Measurements from ENCODE around the gene POLR2C. TPM values are rescaled to one million over a fixed set of nuclear protein-coding genes. Genes with fewer than 3 reads are reported as not detected.

The POLR2C gene
- total RNA-seq, 1 experiment from 2014 or later: 85.6 TPM

GRCh38 chr16:57508035-57508425, 45.6 kb downstream of the POLR2C start:
- no peak overlapping the region for H3T11ph ChIP-seq (ENCODE audit: low read length)
- no peak overlapping the region for H3K18ac ChIP-seq (ENCODE audit: insufficient read length, low read depth, low read length)
- H3K9me3 Mint-ChIP-seq: no peaks in the 10 kb centered on the region
- no peak overlapping the region for H2BK15ac ChIP-seq (ENCODE audit: low read depth, low read length)
- no peak overlapping the region for H3K23ac ChIP-seq (ENCODE audit: insufficient read length, low read depth, low read length)
- H3K27ac ChIP-seq (ENCODE audit: insufficient read length, low read depth, low read length): no peak overlapping the region
- H3K27me3 Mint-ChIP-seq (ENCODE audit: low read depth): peaks cover 6% of the 10 kb centered on the region
- H3K4ac ChIP-seq (ENCODE audit: low read depth, low read length): no peak overlapping the region
- H3K4me1 Mint-ChIP-seq: peaks cover 14 to 24% of the 10 kb centered on the region in 2 experiments
- no peak overlapping the region for H2AK5ac ChIP-seq (ENCODE audit: insufficient read length, low read length)
- H4K8ac ChIP-seq (replicated peaks; ENCODE audit: insufficient read length, low read depth, low read length): no peak overlapping the region
- H3K14ac ChIP-seq (ENCODE audit: insufficient read depth, low read length): no peak overlapping the region
- no peak overlapping the region for H2AFZ ChIP-seq (ENCODE audit: low read length)
- H2BK20ac ChIP-seq (ENCODE audit: low read depth, low read length, poor library complexity, severe bottlenecking): no peak overlapping the region
- no peak overlapping the region for H3K4me2 ChIP-seq (ENCODE audit: insufficient read depth, insufficient read length, low read length)
- no peaks in the 10 kb centered on the region for H3K79me2 ChIP-seq (ENCODE audit: insufficient read depth, low read length)
- no peaks in the 10 kb centered on the region for H3K79me1 ChIP-seq (ENCODE audit: insufficient read depth, low read depth, low read length, poor library complexity, severe bottlenecking)
- H3K23me2 ChIP-seq (ENCODE audit: insufficient read length, low read depth, low read length, poor library complexity, severe bottlenecking): no peaks in the 10 kb centered on the region
- H2BK120ac ChIP-seq (ENCODE audit: low read depth, low read length, poor library complexity, severe bottlenecking): no peak overlapping the region
- H3K27ac Mint-ChIP-seq: no peak overlapping the region
- no peak overlapping the region for H2BK12ac ChIP-seq (ENCODE audit: insufficient read length, low read depth, low read length)
- H4K20me1 ChIP-seq (ENCODE audit: control insufficient read depth, insufficient read depth, insufficient read length): no peaks in the 10 kb centered on the region
- no peak overlapping the region for H4K5ac ChIP-seq (ENCODE audit: insufficient read length, low read depth, low read length)
- DNase-seq: no peak
- no peaks in the 10 kb centered on the region for H3K9me3 ChIP-seq (ENCODE audit: control insufficient read depth, low read depth, low read length)
- H3K9ac ChIP-seq (ENCODE audit: extremely low read depth, insufficient read length, low read length): no peak overlapping the region
- H3K36me3 Mint-ChIP-seq (ENCODE audit: insufficient read depth in 1 of 3, low read depth in 3 of 3): peaks cover 0 to 2% (median 0%) of the 10 kb centered on the region in 3 experiments; a peak in 1 of 7 replicates
- no peak for TF ChIP-seq CTCF (conservative IDR thresholded peaks at IDR 0.05)
- H3K4me1 ChIP-seq (ENCODE audit: insufficient read depth, low read length): no peaks in the 10 kb centered on the region
- no peak overlapping the region for H3K56ac ChIP-seq (ENCODE audit: insufficient read length, low read depth, low read length)
- no CpG with 5 or more reads among the region's 3 CpGs for WGBS (ENCODE audit: extremely low coverage, insufficient read length, low lambda C conversion rate)
- no peaks in the 10 kb centered on the region for H3K27me3 ChIP-seq (ENCODE audit: insufficient read depth, low read length)
- no peak overlapping the region for H3K4me3 Mint-ChIP-seq
- no peak overlapping the region for H2BK5ac ChIP-seq (ENCODE audit: insufficient read length, low read length)
- H4K91ac ChIP-seq (ENCODE audit: insufficient read length, low read depth, low read length): no peak overlapping the region

Measured in H9 (cell line).